ENCODE data around the gene RNF181. TPM values are rescaled to one million over a fixed set of nuclear protein-coding genes. Genes with fewer than 3 reads are reported as not detected.

The RNF181 gene, protein sequence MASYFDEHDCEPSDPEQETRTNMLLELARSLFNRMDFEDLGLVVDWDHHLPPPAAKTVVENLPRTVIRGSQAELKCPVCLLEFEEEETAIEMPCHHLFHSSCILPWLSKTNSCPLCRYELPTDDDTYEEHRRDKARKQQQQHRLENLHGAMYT
- 82.3 and 85.7 TPM in 2 replicates for total RNA-seq
- long read RNA-seq, transcript RNF181-201 (5 exons, 569 nt), result major isoform, 19 of 28 reads
- long read RNA-seq, partial matches to known transcripts, result 1 of 28 reads
- long read RNA-seq, other reads (novel, unspliced or antisense), result 2 of 28 reads

DNA sequence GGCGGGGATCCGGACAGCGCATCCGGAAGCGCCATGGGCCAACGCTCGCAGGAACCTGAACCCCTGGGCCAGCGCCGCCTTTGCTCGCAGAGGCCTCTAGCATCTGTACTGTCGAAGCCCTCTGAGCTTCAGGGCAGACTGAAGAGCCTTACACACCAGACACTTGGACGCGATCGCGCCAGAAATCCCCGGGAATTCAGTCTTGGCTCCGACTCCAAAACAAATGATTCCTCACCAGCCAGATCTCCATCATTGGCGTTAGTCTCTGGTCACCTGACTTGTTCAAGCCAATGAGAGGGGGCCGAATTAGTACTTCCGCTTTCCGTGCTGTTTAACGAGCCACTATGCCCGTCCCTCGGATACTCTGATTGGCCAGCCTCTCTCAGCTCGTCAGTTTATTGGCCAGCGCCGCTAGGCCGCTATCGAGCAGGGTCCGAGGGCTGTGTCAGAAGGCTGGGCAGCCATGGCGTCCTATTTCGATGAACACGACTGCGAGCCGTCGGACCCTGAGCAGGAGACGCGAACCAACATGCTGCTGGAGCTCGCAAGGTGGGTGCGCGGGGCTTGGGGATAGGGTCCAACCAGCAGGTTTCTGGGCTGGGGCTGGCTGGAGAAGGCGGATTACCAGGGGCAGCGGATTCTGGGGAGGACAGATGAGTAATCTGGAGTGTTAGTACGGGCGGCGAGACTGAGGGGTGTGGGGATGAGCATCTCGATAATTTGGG, at the start of gene RNF181:
RNF181 (plus strand) TSS at position 445 of the 725 bp plus-strand sequence; CDS start at position 464, 19 bp downstream.
- peaks cover 18% of the 10 kb centered on the region for H3K4me1 Mint-ChIP-seq (ENCODE audit: low read depth)
- no peaks in the 10 kb centered on the region for H3K27me3 Mint-ChIP-seq
- H3K36me3 Mint-ChIP-seq (ENCODE audit: insufficient read depth), result no peaks in the 10 kb centered on the region
- H3K9me3 Mint-ChIP-seq (ENCODE audit: low read depth), result no peaks in the 10 kb centered on the region
- DNase-seq (ENCODE audit: low spot score, unreplicated experiment), result peak; percentile 77
- H3K27ac Mint-ChIP-seq, result peak within 1 kb of the TSS; percentile 97
- TF ChIP-seq CTCF (IDR thresholded peaks at IDR 0.05; ENCODE audit: unreplicated experiment), result no peak
- H3K4me3 Mint-ChIP-seq (ENCODE audit: low read depth), result peak within 1 kb of the TSS; percentile 98

DNA sequence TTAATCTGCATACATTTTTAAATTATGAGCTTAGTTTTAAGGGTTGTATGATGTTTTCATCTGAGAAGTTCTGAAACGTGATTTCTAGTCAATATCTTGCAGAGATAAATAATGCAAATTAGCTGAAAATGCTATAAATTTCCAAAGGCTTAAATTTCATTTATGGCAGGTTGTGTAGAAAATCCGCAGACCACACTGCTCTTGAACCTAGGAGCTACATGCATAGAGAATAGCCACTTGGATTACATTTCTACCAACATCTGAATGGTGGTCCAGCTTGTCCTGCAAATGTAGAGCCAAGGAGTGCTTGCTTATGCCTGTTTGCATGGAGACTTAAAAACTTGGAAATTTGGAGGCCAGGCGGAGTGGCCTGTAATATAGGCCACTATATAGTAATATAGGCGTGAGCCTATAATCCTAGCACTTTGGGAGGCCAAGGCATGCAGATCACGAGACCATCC, 49.7 kb upstream of the RNF181 start:
- Mint-ChIP-seq H3K36me3 (ENCODE audit: insufficient read depth) (peaks cover 32% of the 10 kb centered on the region), H3K27ac (peak overlapping the region; percentile 26), H3K9me3 (ENCODE audit: low read depth) (no peaks in the 10 kb centered on the region), H3K4me3 (ENCODE audit: low read depth) (no peak overlapping the region), H3K27me3 (no peaks in the 10 kb centered on the region), H3K4me1 (ENCODE audit: low read depth) (peaks cover 25% of the 10 kb centered on the region)
- no peak for TF ChIP-seq CTCF (IDR thresholded peaks at IDR 0.05; ENCODE audit: unreplicated experiment)
- no peak for DNase-seq (ENCODE audit: low spot score, unreplicated experiment)

DNA sequence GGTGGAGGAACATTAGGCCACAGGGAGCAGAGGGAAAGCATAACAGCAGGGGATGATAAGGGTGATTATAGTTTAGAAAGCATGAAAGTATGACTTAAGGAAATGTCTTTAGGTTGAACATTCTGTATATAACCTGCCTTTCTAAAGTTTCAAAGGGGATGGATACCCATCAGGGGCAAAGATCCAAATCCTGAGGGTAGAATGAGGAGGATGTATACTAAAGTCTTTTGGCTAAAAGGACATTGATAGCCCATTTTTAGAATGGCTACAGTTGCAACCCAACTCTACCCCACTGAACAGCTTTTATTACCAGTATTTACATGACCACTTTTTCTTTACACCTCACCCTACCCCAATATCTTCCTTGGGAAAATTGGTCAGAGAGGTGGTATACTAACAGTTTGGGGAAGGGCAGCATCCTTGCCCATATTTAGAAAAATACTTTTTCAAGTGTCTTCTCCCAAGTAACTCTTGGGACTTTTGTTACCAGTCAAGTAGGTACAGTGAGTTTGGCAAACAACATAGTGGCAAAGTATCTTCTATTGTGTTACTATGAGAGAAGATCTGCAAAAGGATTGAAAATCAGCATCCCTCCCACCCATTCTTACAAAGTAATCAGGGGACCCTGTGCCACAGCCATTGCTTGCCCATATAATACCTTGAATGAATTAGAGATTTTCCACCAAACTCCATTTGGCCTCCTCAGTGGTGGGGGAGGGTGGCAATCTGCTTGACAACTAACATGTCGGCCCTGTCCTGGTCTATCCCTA, 48.3 kb upstream of the RNF181 start:
- TF ChIP-seq CTCF (IDR thresholded peaks at IDR 0.05; ENCODE audit: unreplicated experiment), result no peak
- peak overlapping the region; percentile 26 for H3K27ac Mint-ChIP-seq

DNA sequence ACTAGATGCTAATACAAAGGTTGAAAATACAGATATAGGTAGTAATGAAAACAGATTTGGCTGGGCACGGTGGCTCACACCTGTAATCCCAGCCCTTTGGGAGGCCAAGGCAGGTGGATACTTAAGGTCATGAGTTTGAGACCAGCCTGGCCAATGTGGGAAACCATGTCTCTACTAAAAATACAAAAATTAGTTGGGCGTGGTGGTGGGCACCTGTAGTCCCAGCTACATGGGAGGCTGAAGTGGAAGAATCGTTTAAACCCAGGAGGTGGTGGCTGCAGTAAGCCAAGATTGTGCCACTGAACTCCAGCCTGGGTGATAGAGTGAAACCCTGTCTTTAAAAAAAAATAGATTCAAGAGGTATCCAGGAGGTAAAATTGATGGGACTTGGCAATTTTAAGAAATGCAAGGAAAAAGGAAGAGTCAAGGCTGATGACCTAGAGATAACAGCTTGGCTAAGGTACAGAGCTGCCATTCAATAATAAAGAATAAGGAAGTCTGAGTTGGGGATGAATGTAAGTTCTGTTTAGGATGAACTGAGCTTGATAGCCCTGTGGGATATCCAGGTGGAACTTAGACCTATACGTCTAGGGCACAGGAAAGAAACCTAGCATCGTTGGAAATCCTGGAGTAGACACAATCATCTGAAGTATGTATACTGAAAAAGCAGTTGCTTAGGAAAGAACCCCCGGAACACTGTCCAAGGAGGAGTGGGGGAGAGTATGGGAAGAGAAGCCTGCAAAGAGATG, 47.5 kb upstream of the RNF181 start:
- Mint-ChIP-seq H3K27me3 (no peaks in the 10 kb centered on the region), H3K27ac (peak overlapping the region; percentile 12), H3K36me3 (ENCODE audit: insufficient read depth) (peaks cover 25% of the 10 kb centered on the region)

More for the DNA sequence above, 48.3 kb upstream of the RNF181 start:
- Mint-ChIP-seq H3K27me3 (no peaks in the 10 kb centered on the region), H3K9me3 (ENCODE audit: low read depth) (no peaks in the 10 kb centered on the region), H3K4me3 (ENCODE audit: low read depth) (no peak overlapping the region), H3K4me1 (ENCODE audit: low read depth) (peaks cover 13% of the 10 kb centered on the region), H3K36me3 (ENCODE audit: insufficient read depth) (peaks cover 31% of the 10 kb centered on the region)
- DNase-seq (ENCODE audit: low spot score, unreplicated experiment), result no peak

More for the DNA sequence above, 47.5 kb upstream of the RNF181 start:
- TF ChIP-seq CTCF (IDR thresholded peaks at IDR 0.05; ENCODE audit: unreplicated experiment), result no peak
- Mint-ChIP-seq H3K4me1 (ENCODE audit: low read depth) (peaks cover 5% of the 10 kb centered on the region), H3K9me3 (ENCODE audit: low read depth) (no peaks in the 10 kb centered on the region), H3K4me3 (ENCODE audit: low read depth) (no peak overlapping the region)
- DNase-seq (ENCODE audit: low spot score, unreplicated experiment), result no peak

Measured in progenitor cell of endocrine pancreas (in vitro differentiated cells).